Endothelial cell (in vitro differentiated cells): ENCODE results near the gene DNAJC11. TPM values are rescaled to one million over a fixed set of nuclear protein-coding genes. Genes with fewer than 3 reads are reported as not detected.
"Not testable (repeated sequence)": the region's sequence is repeated elsewhere in the genome, so short reads cannot be mapped to it uniquely, and the experiment has no call there.

Source experiments
- DNase-seq: peaks from one replicate; pipeline ENCODE4 v3.0.0; 2021; ENCODE audit warnings: low spot score
- H3K27ac Mint-ChIP-seq: one replicate; pipeline ENCODE4 v1.8.0; 2021; ENCODE audit warnings: mixed read lengths, inconsistent platforms; ENCODE audit not compliant: unreplicated experiment
- H3K27me3 Mint-ChIP-seq: one replicate; pipeline ENCODE4 v1.8.0; 2021; ENCODE audit warnings: mild to moderate bottlenecking, moderate library complexity, mixed read lengths, inconsistent platforms; ENCODE audit not compliant: unreplicated experiment
- H3K36me3 Mint-ChIP-seq: one replicate; pipeline ENCODE4 v1.8.0; 2021; ENCODE audit warnings: mild to moderate bottlenecking, low read depth, mixed read lengths, inconsistent platforms; ENCODE audit not compliant: unreplicated experiment
- H3K4me1 Mint-ChIP-seq: one replicate; pipeline ENCODE4 v1.8.0; 2021; ENCODE audit warnings: mild to moderate bottlenecking, mixed read lengths, inconsistent platforms; ENCODE audit not compliant: unreplicated experiment
- H3K4me3 Mint-ChIP-seq: one replicate; pipeline ENCODE4 v1.8.0; 2021; ENCODE audit warnings: mild to moderate bottlenecking, mixed read lengths, inconsistent platforms; ENCODE audit not compliant: unreplicated experiment
- H3K9me3 Mint-ChIP-seq: one replicate; pipeline ENCODE4 v1.8.0; 2021; ENCODE audit warnings: mixed read lengths, inconsistent platforms; ENCODE audit not compliant: unreplicated experiment
- total RNA-seq: library from RNA; stranded (reverse); fragmentation: NEBNext Ultra II Directional; extraction: Animal tissue kit (Norgen Biotek cat#: 25700); gene quantifications from one replicate; pipeline ENCODE4 v1.2.1, GENCODE V29; 2021; ENCODE audit not compliant: unreplicated experiment
- TF ChIP-seq, protein P1 (sequence below): fragments of 200-600 bp; sonication (generic); IDR thresholded peaks from one replicate; pipeline ENCODE4 v1.5.0; 2021; ENCODE audit warnings: antibody characterized with exemption; ENCODE audit not compliant: unreplicated experiment

The DNAJC11 gene
- total RNA-seq, 1 donor from 2014 or later = 57.0 TPM

DNA sequence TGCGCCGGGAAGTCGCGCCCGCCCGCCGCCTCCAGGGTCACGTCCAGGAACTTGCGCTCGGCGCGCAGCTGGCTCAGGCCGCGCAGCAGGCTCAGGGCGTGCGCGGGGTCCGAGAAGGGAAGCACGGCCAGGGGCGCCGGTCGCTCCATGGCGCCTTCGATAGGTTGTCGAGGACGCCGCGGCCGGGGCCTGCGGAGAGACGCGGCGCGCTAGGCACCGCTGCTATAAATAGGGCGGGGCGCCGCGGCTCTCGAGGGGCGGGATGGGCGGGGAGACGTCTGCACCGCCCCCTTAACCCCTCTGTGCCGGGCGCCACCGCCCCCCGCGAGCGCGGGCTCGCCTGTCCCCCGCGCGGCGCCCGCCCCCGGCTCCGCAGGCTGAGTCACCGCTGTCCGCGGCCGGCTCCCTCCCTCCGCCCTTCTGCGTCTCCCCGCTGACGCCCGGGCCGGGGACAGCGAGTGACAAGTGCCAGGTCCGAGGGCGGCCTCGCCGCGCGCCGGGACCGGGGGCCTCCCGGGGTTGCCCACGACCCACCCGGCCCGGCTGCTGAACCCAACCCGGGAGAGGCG lies 98.9 kb downstream of the DNAJC11 start, which contains the start of gene KLHL21:
TSS of gene KLHL21 (minus strand) at position 201 of the 569 bp plus-strand sequence. CDS start at position 149, 52 bp downstream.
- Mint-ChIP-seq H3K27me3 (peaks cover 11% of the 10 kb centered on the region), H3K4me3 (peak within 1 kb of the TSS; percentile 88), H3K9me3 (no peaks in the 10 kb centered on the region), H3K36me3 (no peaks in the 10 kb centered on the region), H3K4me1 (peaks cover 18% of the 10 kb centered on the region), H3K27ac (peak within 1 kb of the TSS; percentile 96)
- TF ChIP-seq, protein P1, sequence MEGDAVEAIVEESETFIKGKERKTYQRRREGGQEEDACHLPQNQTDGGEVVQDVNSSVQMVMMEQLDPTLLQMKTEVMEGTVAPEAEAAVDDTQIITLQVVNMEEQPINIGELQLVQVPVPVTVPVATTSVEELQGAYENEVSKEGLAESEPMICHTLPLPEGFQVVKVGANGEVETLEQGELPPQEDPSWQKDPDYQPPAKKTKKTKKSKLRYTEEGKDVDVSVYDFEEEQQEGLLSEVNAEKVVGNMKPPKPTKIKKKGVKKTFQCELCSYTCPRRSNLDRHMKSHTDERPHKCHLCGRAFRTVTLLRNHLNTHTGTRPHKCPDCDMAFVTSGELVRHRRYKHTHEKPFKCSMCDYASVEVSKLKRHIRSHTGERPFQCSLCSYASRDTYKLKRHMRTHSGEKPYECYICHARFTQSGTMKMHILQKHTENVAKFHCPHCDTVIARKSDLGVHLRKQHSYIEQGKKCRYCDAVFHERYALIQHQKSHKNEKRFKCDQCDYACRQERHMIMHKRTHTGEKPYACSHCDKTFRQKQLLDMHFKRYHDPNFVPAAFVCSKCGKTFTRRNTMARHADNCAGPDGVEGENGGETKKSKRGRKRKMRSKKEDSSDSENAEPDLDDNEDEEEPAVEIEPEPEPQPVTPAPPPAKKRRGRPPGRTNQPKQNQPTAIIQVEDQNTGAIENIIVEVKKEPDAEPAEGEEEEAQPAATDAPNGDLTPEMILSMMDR = no peak
- DNase-seq = peak; percentile 72

DNA sequence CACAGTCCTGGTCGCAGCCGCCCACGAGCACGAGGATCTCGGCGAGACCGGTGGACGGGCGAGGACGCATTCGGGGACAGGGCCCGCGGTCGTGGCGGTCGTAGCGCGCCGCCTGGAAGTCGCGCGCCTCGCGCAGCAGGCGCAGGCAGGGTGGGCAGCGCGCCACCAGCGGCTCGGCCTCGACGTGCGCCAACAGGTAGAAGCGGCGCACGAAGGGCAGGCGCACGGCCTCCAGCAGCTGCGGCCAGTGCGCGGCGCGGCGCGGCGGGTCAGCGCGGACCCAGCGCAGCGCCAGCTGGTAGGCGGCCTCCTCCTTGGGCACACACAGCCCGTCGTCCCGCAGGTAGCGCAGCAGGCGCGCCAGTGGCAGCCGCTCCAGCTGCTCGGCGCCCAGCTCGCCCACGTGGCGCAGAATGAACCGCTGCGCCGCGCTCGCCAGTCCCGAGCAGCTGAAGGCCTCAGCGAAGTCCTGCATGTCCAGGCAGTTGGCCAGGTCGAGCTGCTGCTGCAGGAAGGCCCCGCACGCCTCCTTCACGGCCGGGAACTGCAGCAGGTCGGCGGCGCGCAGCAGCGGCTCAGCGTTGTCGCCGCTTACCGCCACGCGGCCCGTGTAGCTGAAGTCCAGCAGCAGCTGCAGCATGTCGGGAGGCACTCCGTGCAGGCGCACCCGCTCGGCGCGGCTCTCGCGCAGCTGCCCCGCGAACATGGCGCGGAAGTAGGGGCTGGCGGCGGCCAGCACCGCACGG lies 99.5 kb downstream of the DNAJC11 start:
- Mint-ChIP-seq H3K4me3 (peak overlapping the region; percentile 88), H3K27me3 (peaks cover 11% of the 10 kb centered on the region), H3K27ac (no peak overlapping the region), H3K4me1 (peaks cover 18% of the 10 kb centered on the region), H3K9me3 (no peaks in the 10 kb centered on the region), H3K36me3 (no peaks in the 10 kb centered on the region)
- TF ChIP-seq, protein P1 = no peak
- DNase-seq = no peak

DNA sequence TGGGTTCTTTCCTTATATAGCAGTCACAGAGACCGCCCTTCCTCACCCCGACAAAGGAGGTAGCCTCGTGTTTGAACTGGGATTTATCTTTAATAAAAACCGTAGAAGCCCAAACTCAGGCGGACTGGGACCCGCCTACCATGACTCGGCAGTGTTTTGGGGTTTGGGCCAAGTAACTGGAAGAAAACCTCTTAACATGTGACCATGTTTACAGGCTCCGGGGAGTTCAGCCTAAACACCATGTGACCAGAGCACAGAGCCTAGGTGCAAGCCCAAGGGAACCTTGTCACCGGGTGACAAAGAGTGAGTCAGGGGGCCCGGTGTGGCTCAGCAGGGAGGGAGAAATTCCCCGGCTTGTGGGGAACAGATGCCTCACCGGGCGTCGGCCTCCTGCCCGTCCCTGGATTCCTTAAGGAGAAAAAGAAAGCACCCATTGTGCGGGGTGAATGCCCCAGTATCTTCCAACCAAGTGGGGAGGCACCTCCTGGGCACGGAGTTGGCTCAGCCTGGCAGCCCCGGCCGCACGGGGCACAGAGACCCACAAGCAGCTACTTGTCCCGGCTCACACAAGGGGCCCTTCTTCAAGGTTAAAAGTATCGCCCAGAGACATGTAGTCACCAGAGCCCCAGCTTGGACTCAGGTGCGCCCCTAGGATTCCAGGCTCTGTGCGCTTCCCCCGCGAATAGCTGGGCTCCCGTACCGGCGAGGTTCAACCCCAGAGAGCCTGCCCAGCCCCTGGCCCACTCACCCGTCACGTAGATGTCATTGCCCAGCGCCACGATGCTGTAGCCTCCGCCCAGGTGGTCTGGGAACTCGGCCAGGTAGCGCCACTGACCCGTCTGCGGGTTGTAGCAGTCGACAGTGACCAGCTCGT lies 100.3 kb downstream of the DNAJC11 start:
- DNase-seq = no peak
- H3K27ac Mint-ChIP-seq = peak overlapping the region; percentile 42
- TF ChIP-seq, protein P1 = no peak
- H3K36me3 Mint-ChIP-seq = peaks cover 2% of the 10 kb centered on the region
- H3K4me3 Mint-ChIP-seq = peak overlapping the region; percentile 88
- H3K9me3 Mint-ChIP-seq = no peaks in the 10 kb centered on the region
- H3K27me3 Mint-ChIP-seq = peaks cover 11% of the 10 kb centered on the region
- peaks cover 18% of the 10 kb centered on the region for H3K4me1 Mint-ChIP-seq

DNA sequence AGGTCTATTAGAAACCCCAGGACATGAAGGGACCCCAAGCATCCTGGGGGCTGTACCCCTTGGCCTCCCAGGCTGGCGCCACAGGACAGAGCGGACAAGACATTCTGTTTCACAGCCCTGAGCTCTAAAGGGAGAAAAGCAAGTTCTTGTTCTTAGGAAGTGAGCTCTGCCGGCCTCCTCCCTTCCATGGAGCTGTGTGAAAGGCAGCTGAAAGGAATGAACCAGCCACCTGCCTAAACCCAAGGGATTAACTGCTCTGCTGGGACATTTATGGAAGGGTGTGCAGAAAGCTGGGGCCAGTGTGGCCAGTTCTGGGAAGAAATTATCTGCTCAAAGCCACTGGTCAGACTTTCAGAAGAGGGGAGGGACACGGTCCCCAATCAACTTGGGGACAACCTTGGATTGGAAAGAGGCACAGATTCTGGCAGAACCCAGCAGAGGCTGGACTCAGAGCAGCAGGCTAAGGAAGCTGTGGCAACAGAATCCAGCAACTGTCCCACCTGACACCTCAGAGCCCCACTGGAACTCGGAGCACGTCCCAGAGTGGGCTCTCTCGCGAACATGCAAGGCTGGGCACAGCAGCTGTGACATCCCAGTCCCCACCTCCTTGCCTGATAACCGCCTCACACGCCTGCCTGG lies 101.1 kb downstream of the DNAJC11 start:
- TF ChIP-seq, protein P1 = no peak
- peaks cover 11% of the 10 kb centered on the region for H3K27me3 Mint-ChIP-seq
- peaks cover 6% of the 10 kb centered on the region for H3K36me3 Mint-ChIP-seq
- peak overlapping the region; percentile 88 for H3K4me3 Mint-ChIP-seq
- peaks cover 18% of the 10 kb centered on the region for H3K4me1 Mint-ChIP-seq
- peak overlapping the region; percentile 24 for H3K27ac Mint-ChIP-seq
- no peaks in the 10 kb centered on the region for H3K9me3 Mint-ChIP-seq
- no peak for DNase-seq

DNA sequence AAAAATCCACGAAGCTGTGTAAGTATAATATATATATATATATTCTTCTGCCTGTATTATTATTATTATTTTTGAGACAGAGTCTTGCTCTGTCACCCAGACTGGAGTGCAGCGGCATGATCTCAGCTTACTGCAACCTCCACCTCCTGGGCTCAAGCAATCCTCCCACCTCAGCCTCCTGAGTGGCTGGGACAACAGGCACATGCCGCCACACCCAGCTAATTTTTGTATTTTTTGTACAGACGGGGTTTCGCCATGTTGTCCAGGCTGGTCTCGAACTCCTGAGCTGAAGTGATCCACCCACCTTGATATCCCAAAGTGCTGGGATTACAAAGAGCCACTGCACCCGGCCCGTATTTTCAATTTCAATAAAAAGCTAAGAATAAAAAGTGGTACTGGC lies 101.6 kb downstream of the DNAJC11 start:
- H3K4me1 Mint-ChIP-seq = peaks cover 18% of the 10 kb centered on the region
- H3K9me3 Mint-ChIP-seq, H3K4me3 Mint-ChIP-seq, H3K36me3 Mint-ChIP-seq, H3K27ac Mint-ChIP-seq, DNase-seq: not testable (repeated sequence)
- H3K27me3 Mint-ChIP-seq = peaks cover 11% of the 10 kb centered on the region
